Right lobe of liver (tissue), 4 donors: ENCODE results near the gene ATP12A.

ENCODE experiments used
- POLR2A ChIP-seq: fragments of 450-650 bp; IDR thresholded peaks from one replicate; pipeline ENCODE4 v1.6.1; 2017; ENCODE audit warnings: antibody characterized with exemption, mild to moderate bottlenecking
- TF ChIP-seq, protein P1 (sequence below), 4 donors: fragments of 200-600 bp in 3 of 4; fragments of 450-650 bp in 1 of 4; IDR thresholded peaks; one replicate each; pipeline versions ENCODE4 v1.5.1 to v1.8.0; 2016 to 2022; ENCODE audit warnings: antibody characterized with exemption in 4 of 4, mild to moderate bottlenecking in 2 of 4
- donor health status: DM: no; HTN: no; CAD: no.
- donor health status: DM: no; HTN: no; CAD: no.
- donor health status: DM: no; HTN: yes; CAD: no.

DNA sequence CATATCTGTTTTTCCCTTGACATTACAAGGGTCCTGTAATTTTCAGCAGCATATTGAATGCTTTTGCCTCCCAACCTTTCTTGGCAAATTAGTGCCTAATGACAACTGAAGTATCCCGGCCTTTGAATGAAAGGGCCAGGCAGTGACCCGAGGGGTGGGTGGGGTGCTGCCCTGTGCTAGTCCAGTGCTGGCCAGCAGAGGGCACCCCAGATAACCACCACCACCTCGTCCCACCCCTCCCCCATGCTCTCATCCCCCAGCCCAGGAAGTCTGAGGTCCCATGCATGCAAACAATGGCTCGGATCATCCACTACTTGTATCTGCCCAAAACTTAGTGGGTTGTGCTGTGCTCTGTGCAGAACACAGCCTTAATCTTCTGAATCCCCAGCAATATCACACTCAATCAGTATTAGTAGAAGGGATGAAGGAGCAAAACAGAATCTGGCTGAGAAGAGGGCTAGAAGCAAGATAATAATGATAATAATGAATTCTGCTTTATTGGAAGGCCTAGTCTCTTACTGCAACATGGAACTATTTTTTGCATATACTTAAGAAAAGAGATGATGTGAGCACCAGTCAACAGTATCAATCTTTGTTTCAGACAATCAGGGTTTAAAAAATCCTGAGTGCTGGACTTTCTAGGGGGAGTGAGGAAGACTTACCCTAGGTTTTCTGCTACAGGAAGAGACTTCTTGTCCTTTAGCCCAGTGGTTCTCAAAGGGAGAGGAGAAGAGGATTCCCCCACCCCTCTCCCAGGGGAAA, 3.8 kb downstream of the ATP12A start:
- TF ChIP-seq, protein P1, sequence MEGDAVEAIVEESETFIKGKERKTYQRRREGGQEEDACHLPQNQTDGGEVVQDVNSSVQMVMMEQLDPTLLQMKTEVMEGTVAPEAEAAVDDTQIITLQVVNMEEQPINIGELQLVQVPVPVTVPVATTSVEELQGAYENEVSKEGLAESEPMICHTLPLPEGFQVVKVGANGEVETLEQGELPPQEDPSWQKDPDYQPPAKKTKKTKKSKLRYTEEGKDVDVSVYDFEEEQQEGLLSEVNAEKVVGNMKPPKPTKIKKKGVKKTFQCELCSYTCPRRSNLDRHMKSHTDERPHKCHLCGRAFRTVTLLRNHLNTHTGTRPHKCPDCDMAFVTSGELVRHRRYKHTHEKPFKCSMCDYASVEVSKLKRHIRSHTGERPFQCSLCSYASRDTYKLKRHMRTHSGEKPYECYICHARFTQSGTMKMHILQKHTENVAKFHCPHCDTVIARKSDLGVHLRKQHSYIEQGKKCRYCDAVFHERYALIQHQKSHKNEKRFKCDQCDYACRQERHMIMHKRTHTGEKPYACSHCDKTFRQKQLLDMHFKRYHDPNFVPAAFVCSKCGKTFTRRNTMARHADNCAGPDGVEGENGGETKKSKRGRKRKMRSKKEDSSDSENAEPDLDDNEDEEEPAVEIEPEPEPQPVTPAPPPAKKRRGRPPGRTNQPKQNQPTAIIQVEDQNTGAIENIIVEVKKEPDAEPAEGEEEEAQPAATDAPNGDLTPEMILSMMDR (IDR thresholded peaks at IDR 0.05) = peak; percentile 52 to 92 (median 84)
- no peak for TF ChIP-seq POLR2A
